Coronary artery (tissue), 2 donors: ENCODE results near the gene HCFC1.

ENCODE experiments used
- DNase-seq: peaks from one replicate; pipeline ENCODE4 v3.0.0-alpha.2; 2017; ENCODE audit warnings: low spot score
- H3K27ac ChIP-seq, 2 donors: fragments of 200-600 bp; sonication (generic); one replicate each; pipeline ENCODE4 v1.5.1; 2016 to 2019
- H3K4me3 ChIP-seq: fragments of 200-600 bp; sonication (generic); 2 replicates; pipeline ENCODE4 v1.5.1; 2016; ENCODE audit warnings: mild to moderate bottlenecking, moderate library complexity
- TF ChIP-seq, protein P1 (sequence below): fragments of 200-600 bp; sonication (generic); IDR thresholded peaks from one replicate; pipeline ENCODE4 v1.5.1; 2019; ENCODE audit warnings: antibody characterized with exemption

The HCFC1 gene

DNA sequence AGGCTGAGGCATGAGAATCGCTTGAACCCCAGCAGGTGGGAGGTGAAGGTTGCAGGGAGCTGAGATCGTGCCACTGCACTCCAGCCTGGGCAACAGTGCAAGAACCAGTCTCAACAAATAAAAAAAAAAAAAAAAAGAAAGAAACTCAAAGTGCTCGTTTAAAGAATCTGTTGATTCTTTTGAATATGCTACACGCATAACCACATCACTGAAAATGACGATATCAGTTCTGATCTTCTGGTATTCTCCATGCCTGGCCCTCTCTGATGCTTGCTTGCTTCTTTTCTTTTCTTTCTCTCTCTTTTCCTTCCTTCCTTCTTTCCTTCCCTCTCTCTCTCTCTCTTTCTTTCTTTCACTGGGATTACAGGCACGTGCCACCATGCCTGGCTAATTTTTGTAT is 59.8 kb downstream of the HCFC1 start:
- TF ChIP-seq, protein P1, sequence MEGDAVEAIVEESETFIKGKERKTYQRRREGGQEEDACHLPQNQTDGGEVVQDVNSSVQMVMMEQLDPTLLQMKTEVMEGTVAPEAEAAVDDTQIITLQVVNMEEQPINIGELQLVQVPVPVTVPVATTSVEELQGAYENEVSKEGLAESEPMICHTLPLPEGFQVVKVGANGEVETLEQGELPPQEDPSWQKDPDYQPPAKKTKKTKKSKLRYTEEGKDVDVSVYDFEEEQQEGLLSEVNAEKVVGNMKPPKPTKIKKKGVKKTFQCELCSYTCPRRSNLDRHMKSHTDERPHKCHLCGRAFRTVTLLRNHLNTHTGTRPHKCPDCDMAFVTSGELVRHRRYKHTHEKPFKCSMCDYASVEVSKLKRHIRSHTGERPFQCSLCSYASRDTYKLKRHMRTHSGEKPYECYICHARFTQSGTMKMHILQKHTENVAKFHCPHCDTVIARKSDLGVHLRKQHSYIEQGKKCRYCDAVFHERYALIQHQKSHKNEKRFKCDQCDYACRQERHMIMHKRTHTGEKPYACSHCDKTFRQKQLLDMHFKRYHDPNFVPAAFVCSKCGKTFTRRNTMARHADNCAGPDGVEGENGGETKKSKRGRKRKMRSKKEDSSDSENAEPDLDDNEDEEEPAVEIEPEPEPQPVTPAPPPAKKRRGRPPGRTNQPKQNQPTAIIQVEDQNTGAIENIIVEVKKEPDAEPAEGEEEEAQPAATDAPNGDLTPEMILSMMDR: no peak
- H3K4me3 ChIP-seq: no peak overlapping the region
- no peak for DNase-seq
- H3K27ac ChIP-seq: no peak overlapping the region

GRCh38 chrX:153910446-153910845 is 61.2 kb downstream of the HCFC1 start:
- H3K27ac ChIP-seq: no peak overlapping the region
- no peak overlapping the region for H3K4me3 ChIP-seq
- DNase-seq: no peak
- TF ChIP-seq, protein P1: no peak

DNA sequence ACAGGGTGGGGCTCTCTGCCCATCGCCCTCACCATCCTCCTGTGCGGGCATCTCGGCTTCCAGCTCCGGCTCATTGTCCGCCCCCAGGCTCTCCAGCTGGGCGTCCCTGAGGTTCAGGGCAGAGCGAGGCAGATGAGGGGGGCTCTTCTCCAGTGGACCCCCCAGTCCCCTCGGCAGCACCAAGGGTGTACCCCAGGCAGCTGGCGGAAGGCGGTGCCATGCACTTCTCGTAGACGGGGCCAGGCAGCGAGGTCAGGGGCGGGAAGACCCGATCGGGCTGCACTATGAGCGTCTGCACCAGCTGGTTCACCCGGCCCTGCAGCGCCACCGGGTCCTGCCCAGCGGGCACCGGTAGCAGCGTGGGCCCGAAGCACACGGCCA is 61.6 kb downstream of the HCFC1 start:
- Histone ChIP-seq H3K4me3 (no peak overlapping the region), H3K27ac (no peak overlapping the region)
- TF ChIP-seq, protein P1: no peak
- DNase-seq: no peak

DNA sequence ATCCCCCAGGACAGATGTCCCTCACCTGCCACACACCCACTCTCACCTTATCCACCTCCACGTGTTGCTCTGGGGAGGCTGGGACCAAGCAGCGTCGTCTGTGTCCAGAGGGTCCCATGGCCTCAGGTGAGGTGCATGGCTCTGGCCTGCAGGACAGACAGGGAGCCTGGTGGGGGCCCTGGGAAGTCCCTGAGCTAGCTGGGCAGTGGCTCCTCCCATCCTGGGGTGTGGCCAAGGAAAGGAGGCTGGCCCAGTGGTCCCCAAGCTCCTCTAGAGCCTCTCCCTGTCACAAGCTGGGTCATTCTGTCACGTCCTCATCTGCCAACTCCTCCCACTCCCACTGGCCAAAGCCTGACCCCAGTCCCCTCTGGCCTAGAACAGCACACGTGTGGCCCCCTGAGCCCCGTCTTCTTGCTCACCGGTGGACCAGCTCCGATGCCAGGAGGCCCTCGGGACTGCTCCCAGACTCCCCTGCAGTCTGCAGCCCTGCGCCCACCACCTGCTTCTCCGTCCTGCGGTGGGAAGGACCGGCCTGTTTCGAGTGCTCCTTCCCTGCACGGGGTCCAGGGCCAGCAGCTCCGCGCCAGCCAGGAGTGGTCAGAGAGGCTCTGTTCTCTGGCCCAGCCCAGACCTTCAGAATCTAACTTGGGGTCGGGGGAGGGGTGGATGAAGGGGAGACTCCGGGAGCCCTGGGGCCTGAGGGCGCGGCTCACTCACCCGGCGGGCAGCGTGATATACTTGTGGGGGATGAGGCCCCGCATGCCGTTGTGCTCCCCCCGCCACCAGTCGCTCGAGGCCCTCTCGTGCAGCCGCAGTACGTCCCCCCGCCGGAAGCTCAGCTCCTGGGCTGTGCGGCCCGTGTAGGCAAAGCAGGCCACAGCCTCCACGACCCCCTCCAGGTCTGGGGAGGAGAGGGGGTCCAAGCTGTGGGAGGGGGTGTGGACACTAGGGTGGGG is 62.3 kb downstream of the HCFC1 start:
- H3K4me3 ChIP-seq: no peak overlapping the region
- TF ChIP-seq, protein P1: no peak
- no peak overlapping the region for H3K27ac ChIP-seq
- DNase-seq: no peak

- TF ChIP-seq, protein P1: no peak
- Histone ChIP-seq H3K27ac (no peak overlapping the region), H3K4me3 (no peak overlapping the region)
- DNase-seq: no peak
These were observed 63.3 kb downstream of the HCFC1 start for GRCh38 chrX:153908219-153908860.

DNA sequence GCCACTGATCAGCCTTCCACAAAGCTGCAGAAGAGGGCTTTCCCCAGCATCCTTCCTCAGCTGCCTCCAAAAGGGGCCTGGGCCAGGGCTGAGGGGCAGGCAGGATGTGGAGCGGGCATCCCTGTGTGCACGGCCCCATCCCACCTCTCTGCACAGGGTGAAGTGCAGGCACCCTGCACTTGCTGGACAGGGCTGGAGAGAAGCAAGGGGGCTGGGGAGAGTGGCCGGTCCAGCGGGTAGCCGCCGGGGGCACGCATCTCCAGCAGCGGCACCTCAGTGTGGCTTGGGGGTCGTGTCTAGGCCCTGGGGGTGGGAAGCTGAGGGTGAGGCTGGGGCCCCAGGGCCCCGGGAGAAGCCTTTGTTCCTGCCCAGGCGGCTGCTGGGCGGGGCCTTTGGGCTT is 64.2 kb downstream of the HCFC1 start:
- H3K27ac ChIP-seq: no peak overlapping the region
- TF ChIP-seq, protein P1: no peak
- no peak for DNase-seq
- H3K4me3 ChIP-seq: no peak overlapping the region
